GM12891 (cell line): ENCODE data around the gene PIK3R1.

Experiments
- DNase-seq: peaks from one replicate; pipeline ENCODE4 v3.0.0; 2011; ENCODE audit warnings: low spot score; ENCODE audit not compliant: insufficient read length
- FAIRE-seq: peaks from 2 replicates; lab custom pipeline; 2011; peaks lifted over from hg19 to GRCh38; lab: Jason Lieb, UNC
- PAX5 ChIP-seq: IDR thresholded peaks from 2 replicates; pipeline ENCODE4 v1.6.1; 2011; ENCODE audit warnings: low read length, moderate library complexity, mild to moderate bottlenecking; ENCODE audit not compliant: insufficient read depth, severe bottlenecking
- POLR2A ChIP-seq: IDR thresholded peaks from 2 replicates; pipeline ENCODE4 v1.6.1; 2011; ENCODE audit warnings: low read depth, low read length, control low read depth
- POLR2AphosphoS5 ChIP-seq: IDR thresholded peaks from 2 replicates; pipeline ENCODE4 v1.6.1; 2011; ENCODE audit warnings: low read depth, low read length, control low read depth
- POU2F2 ChIP-seq: IDR thresholded peaks from 2 replicates; pipeline ENCODE4 v1.6.1; 2011; ENCODE audit warnings: low read depth, mild to moderate bottlenecking, control low read depth, low read length, moderate library complexity
- SPI1 ChIP-seq: IDR thresholded peaks from 2 replicates; pipeline ENCODE4 v1.6.1; 2011; ENCODE audit warnings: low read depth, low read length, control low read depth
- TAF1 ChIP-seq: IDR thresholded peaks from 2 replicates; pipeline ENCODE4 v1.6.1; 2011; ENCODE audit warnings: low read depth, low read length, control low read depth

PIK3R1 gene

GRCh38 chr5:68224509-68225187, 9.1 kb downstream of the PIK3R1 start:
- FAIRE-seq = no peak
- no peak for TF ChIP-seq POU2F2
- no peak for TF ChIP-seq POLR2AphosphoS5
- no peak for TF ChIP-seq PAX5
- no peak for DNase-seq

- FAIRE-seq = no peak
- TF ChIP-seq SPI1 = no peak
- TF ChIP-seq POLR2A = no peak
- TF ChIP-seq PAX5 = no peak
- TF ChIP-seq POU2F2 = no peak
- TF ChIP-seq POLR2AphosphoS5 = no peak
- DNase-seq = no peak
Observed at GRCh38 chr5:68225188-68225910, 9.8 kb downstream of the PIK3R1 start.

- no peak for FAIRE-seq
- no peak for TF ChIP-seq POU2F2
- no peak for TF ChIP-seq TAF1
- no peak for TF ChIP-seq POLR2A
- no peak for TF ChIP-seq PAX5
- TF ChIP-seq SPI1 = no peak
- TF ChIP-seq POLR2AphosphoS5 = no peak
- no peak for DNase-seq
Observed at GRCh38 chr5:68225911-68226545, 10.5 kb downstream of the PIK3R1 start.

GRCh38 chr5:68226546-68227073, 11.1 kb downstream of the PIK3R1 start:
- DNase-seq (no peak), FAIRE-seq (no peak)
- no peak for TF ChIP-seq TAF1

- 0 out of 2 replicates have a peak, but pooled peaks have one; percentile 19 for TF ChIP-seq SPI1
- TF ChIP-seq PAX5 = no peak
- no peak for TF ChIP-seq POLR2A
- FAIRE-seq (peak; percentile 13), DNase-seq (no peak)
Observed at GRCh38 chr5:68227532-68228160, 12.1 kb downstream of the PIK3R1 start.

- TF ChIP-seq POLR2A = no peak
- no peak for TF ChIP-seq TAF1
- no peak for TF ChIP-seq POU2F2
- no peak for TF ChIP-seq POLR2AphosphoS5
- TF ChIP-seq SPI1 = no peak
- no peak for TF ChIP-seq PAX5
- no peak for FAIRE-seq
Observed at GRCh38 chr5:68229416-68229815, 13.9 kb downstream of the PIK3R1 start.

GRCh38 chr5:68230285-68230684, 14.7 kb downstream of the PIK3R1 start:
- no peak for TF ChIP-seq POLR2AphosphoS5
- TF ChIP-seq POLR2A = no peak
- TF ChIP-seq POU2F2 = no peak
- TF ChIP-seq PAX5 = no peak
- no peak for TF ChIP-seq SPI1
- TF ChIP-seq TAF1 = no peak
- no peak for DNase-seq
- no peak for FAIRE-seq

More at GRCh38 chr5:68229416-68229815, 13.9 kb downstream of the PIK3R1 start:
- no peak for DNase-seq

GRCh38 chr5:68231414-68232076, 16.0 kb downstream of the PIK3R1 start:
- TF ChIP-seq POU2F2 (no peak), POLR2A (no peak), SPI1 (no peak), TAF1 (no peak), PAX5 (no peak)
- FAIRE-seq (no peak), DNase-seq (no peak)

- DNase-seq = no peak
Observed at GRCh38 chr5:68232277-68232676, 16.7 kb downstream of the PIK3R1 start.

More at GRCh38 chr5:68232277-68232676, 16.7 kb downstream of the PIK3R1 start:
- FAIRE-seq = no peak
- TF ChIP-seq POU2F2 = no peak
- no peak for TF ChIP-seq SPI1
- no peak for TF ChIP-seq PAX5
- no peak for TF ChIP-seq POLR2AphosphoS5
- no peak for TF ChIP-seq TAF1
- no peak for TF ChIP-seq POLR2A
